ACC112 (cell line): ENCODE measurements around the gene TUBB2A.

Experiments
- H2AFZ ChIP-seq: fragments of 200-600 bp; sonication (generic); one replicate; pipeline ENCODE4 v1.6.0; 2017; ENCODE audit warnings: antibody characterized with exemption, low read length; ENCODE audit not compliant: unreplicated experiment
- H3K27ac ChIP-seq: fragments of 200-600 bp; sonication (generic); 2 replicates; pipeline ENCODE4 v1.5.1; 2014; ENCODE audit warnings: low read depth, mild to moderate bottlenecking, antibody characterized with exemption, low read length, moderate library complexity
- H3K27me3 ChIP-seq: fragments of 200-600 bp; sonication (generic); 2 replicates; pipeline ENCODE4 v1.6.1; 2014; ENCODE audit warnings: mild to moderate bottlenecking, antibody characterized with exemption, low read length, moderate library complexity, mixed read lengths; ENCODE audit not compliant: insufficient read depth
- H3K36me3 ChIP-seq: fragments of 200-600 bp; sonication (generic); 2 replicates; pipeline ENCODE4 v1.6.1; 2016; ENCODE audit warnings: mild to moderate bottlenecking, antibody characterized with exemption, low read length, moderate library complexity, mixed read lengths; ENCODE audit not compliant: insufficient read depth
- H3K4me1 ChIP-seq: fragments of 200-600 bp; sonication (generic); one replicate; pipeline ENCODE4 v1.6.1; 2016; ENCODE audit warnings: low read length, mixed read lengths; ENCODE audit not compliant: insufficient read depth, unreplicated experiment, control insufficient read depth
- H3K4me3 ChIP-seq: fragments of 200-600 bp; sonication (generic); 2 replicates; pipeline ENCODE4 v1.5.1; 2014; ENCODE audit warnings: mild to moderate bottlenecking, low read depth, low read length
- H3K79me2 ChIP-seq: fragments of 200-600 bp; sonication (generic); one replicate; pipeline ENCODE4 v1.6.0; 2016; ENCODE audit warnings: low read length; ENCODE audit not compliant: control insufficient read depth, unreplicated experiment, insufficient read depth

Gene TUBB2A

DNA sequence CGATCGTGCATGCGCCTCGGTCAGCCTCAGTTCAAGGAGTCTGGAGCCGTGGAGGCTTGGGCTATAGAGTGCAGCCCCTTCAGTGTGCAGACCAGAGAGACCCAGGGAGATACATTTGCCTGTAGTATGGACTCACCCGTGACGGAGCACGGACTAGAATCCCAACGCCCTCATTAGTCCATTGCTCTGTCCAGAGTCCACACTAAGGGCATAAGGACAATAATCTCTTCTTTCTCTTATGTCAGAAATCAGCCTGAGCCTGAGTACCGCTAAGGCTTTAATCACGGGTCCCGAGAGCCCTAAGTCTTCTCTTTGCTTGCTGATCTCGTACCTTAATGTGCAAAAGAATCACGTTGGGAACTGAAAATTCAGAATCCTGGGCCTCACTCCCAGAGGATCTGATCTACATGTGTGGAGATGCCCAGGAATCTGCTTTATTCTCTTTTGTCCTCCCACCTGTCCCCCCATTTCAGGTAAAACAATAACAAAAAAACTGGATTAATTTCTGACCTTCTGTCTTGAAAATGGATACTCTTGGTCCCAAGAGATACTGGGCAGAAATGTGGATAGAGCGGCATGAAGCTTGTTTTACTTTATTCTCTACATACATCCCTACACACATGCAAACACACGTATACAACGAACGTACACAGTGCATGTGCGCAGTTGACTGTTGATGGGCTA lies 38.2 kb downstream of the TUBB2A start:
- Histone ChIP-seq H3K4me3 (peak overlapping the region; percentile 97), H3K79me2 (peaks cover 5% of the 10 kb centered on the region), H3K4me1 (peaks cover 10% of the 10 kb centered on the region), H3K36me3 (no peaks in the 10 kb centered on the region), H2AFZ (peak overlapping the region; percentile 93), H3K27ac (no peak overlapping the region; the same call in 1 of the 2 replicates), H3K27me3 (no peaks in the 10 kb centered on the region)

DNA sequence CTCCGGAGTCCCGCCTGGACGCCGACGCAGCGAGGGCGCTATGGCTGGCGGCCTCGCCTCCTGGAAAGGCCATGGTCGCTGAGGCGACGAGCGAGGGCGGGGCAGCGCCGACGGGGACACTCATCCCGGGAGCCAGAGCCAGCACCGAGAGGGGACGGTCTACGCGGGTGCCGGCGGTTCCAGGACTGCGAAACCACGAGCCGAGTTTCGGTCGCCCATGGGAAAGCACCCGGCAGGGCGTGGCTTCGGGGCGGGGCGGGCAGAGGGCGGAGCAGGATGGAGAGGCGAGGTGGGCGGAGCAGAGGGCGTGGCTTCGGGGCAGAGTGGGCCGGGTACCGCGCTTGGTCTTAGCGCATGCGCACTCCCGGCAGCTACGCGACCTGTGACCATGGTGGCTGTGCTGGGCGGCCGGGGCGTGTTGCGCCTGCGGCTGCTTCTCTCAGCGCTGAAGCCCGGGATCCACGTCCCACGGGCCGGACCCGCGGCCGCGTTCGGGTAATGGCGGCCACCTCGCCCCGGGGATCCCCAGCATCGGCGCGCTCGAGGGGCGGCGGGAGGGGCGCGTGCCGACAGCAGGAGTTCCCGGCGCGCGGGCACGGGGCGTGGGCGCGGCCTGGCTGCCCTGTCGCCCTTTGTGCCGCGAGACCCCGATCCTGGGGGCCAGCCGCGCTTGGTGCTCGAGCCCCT lies 38.8 kb downstream of the TUBB2A start, which contains the start of gene BPHL:
TSS of gene BPHL (plus strand) at position 359 of the 687 bp plus-strand sequence. CDS start at position 389, 30 bp downstream.
- peak within 1 kb of the TSS; percentile 93 for H2AFZ ChIP-seq
- peak within 1 kb of the TSS; percentile 93 for H3K27ac ChIP-seq
- no peaks in the 10 kb centered on the region for H3K27me3 ChIP-seq
- H3K36me3 ChIP-seq, result peaks cover 3% of the 10 kb centered on the region; the same call in 1 of the 2 replicates
- H3K79me2 ChIP-seq, result peaks cover 5% of the 10 kb centered on the region
- H3K4me1 ChIP-seq, result peaks cover 10% of the 10 kb centered on the region
- peak within 1 kb of the TSS; percentile 97 for H3K4me3 ChIP-seq

DNA sequence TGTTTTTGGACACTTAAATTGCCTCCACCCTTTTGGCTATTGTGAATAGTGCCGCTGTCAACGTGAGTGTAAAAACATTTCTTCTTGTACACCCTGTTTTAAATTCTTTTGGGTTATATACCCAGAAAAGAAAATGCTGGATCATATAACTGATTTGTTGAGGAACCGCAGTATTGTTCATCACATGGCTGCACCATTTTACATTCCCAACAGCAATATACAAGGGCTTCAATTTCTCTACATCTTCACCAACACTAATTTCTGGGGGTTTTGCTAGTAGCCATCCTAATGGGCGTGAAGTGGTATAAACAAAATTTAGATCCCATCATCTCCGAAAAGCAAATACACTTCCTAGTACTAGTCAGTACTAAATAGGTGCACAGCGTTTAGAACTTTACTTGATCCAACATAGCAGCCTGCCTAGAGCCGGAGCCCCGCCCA lies 39.4 kb downstream of the TUBB2A start:
- Histone ChIP-seq H3K4me1 (peaks cover 10% of the 10 kb centered on the region), H3K27ac (peak overlapping the region; percentile 93), H3K79me2 (peaks cover 5% of the 10 kb centered on the region), H2AFZ (peak overlapping the region; percentile 73), H3K27me3 (no peaks in the 10 kb centered on the region), H3K4me3 (peak overlapping the region; percentile 97), H3K36me3 (peaks cover 8% of the 10 kb centered on the region; the same call in 1 of the 2 replicates)

DNA sequence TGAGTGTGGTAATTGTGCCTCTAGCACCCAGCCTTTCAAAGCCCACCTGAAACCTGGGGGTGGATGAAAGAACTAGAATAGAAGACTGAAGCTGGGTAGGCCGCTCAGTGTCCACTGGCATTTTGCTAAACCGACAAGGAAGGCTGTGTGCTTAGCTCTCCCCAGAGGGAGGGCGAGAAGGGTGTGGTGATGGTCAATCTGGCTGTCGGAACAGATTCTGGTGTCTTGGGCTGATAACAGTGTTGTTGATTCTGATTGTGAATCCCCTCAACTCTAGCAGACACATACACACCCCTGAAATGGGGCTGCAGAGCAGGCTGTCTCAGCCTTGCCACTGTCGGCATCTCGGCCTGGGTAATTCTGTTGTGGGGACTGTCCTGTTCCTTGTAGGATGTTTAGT lies 43.0 kb downstream of the TUBB2A start:
- Histone ChIP-seq H3K36me3 (peaks cover 17% of the 10 kb centered on the region), H3K4me1 (peaks cover 7% of the 10 kb centered on the region), H3K27me3 (no peaks in the 10 kb centered on the region), H3K4me3 (no peak overlapping the region), H2AFZ (no peak overlapping the region), H3K27ac (no peak overlapping the region), H3K79me2 (peaks cover 3% of the 10 kb centered on the region)

DNA sequence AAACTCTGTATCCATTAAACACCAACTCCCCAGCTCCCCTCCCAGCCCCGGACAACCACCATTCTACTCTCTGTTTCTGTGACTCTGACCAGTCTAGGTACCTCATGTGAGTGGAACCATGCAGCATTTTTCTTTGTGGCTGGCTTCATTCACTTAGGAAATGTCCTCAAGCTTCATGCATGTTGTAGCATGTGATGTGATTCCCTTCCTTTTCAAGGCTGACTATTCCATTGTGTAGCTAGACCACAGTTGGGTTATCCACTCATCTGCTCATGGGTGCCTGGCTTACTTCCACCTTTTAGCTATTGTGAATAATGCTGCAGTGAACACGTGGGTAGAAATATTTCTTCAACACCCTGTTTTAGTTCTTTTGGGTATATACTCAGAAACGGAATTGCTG lies 47.6 kb downstream of the TUBB2A start:
- Histone ChIP-seq H2AFZ (no peak overlapping the region), H3K4me3 (no peak overlapping the region), H3K27ac (no peak overlapping the region), H3K4me1 (no peaks in the 10 kb centered on the region), H3K36me3 (peaks cover 30% of the 10 kb centered on the region), H3K79me2 (no peaks in the 10 kb centered on the region), H3K27me3 (no peaks in the 10 kb centered on the region)

DNA sequence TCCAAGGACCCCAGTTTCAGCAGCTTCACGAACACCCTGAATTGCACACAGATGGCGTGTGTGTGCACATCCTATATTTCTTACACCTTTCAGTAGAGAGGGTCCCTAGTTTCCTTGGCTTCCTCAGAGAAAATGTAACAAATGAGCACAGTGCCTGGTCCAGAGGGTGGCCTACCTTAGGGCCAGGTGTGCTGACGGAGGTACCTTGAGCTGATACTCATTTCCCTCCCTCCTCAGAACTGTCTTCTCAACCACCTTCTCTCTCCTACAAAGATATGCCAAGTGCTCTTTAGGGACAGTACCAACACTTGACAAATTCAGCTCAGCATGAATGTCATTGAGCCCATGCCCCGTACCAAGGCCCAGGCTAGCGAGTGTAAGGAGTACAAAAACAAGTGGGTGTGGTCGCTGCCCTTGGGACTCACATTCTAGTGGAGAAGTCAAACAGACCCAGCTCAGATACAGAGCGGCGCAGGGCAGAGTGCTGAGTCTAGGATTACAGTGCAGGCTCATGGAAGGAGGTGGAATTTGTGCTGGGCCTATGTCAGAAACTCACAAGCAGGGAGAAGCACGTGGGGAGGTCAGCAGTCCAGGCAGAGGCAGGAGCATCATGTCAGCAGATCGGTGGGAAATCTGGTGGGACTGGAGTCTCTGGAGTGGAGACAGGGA lies 48.5 kb downstream of the TUBB2A start:
- Histone ChIP-seq H3K27me3 (no peaks in the 10 kb centered on the region), H3K36me3 (peaks cover 37% of the 10 kb centered on the region), H3K4me1 (no peaks in the 10 kb centered on the region), H3K27ac (no peak overlapping the region), H3K79me2 (no peaks in the 10 kb centered on the region), H3K4me3 (no peak overlapping the region), H2AFZ (no peak overlapping the region)
